Measurements from ENCODE around the gene EFCAB8. TPM values are rescaled to one million over a fixed set of nuclear protein-coding genes. Genes with fewer than 3 reads are reported as not detected.

The EFCAB8 gene
- total RNA-seq, 4 donors from 2014 or later = 1.4 to 1.5 TPM; not detected in 2

GRCh38 chr20:32977281-32978008, 118.7 kb downstream of the EFCAB8 start:
- Histone ChIP-seq H3K4me1 (no peaks in the 10 kb centered on the region), H3K4me3 (no peak overlapping the region), H3K9me3 (no peaks in the 10 kb centered on the region), H3K36me3 (no peaks in the 10 kb centered on the region), H3K27me3 (no peaks in the 10 kb centered on the region), H3K27ac (no peak overlapping the region)
- intact Hi-C loops (cut with DNase I; ENCODE audit: low total_unique reads) = no loop called here
- no peak for TF ChIP-seq CTCF (IDR thresholded peaks at IDR 0.05)
- TF ChIP-seq POLR2A (IDR thresholded peaks at IDR 0.05) = no peak
- DNase-seq = no peak

- Histone ChIP-seq H3K9me3 (no peaks in the 10 kb centered on the region), H3K27ac (no peak overlapping the region), H3K4me3 (no peak overlapping the region), H3K27me3 (no peaks in the 10 kb centered on the region), H3K4me1 (no peaks in the 10 kb centered on the region), H3K36me3 (no peaks in the 10 kb centered on the region)
- no peak for TF ChIP-seq CTCF (IDR thresholded peaks at IDR 0.05)
- TF ChIP-seq POLR2A (IDR thresholded peaks at IDR 0.05) = no peak
- intact Hi-C loops (cut with DNase I; ENCODE audit: low total_unique reads) = no loop called here
- DNase-seq = no peak
These were observed 119.2 kb downstream of the EFCAB8 start for GRCh38 chr20:32978009-32978335.

- no peaks in the 10 kb centered on the region for H3K4me1 ChIP-seq
- no peak for DNase-seq
- no peak overlapping the region for H3K4me3 ChIP-seq
- TF ChIP-seq POLR2A (IDR thresholded peaks at IDR 0.05) (no peak), CTCF (IDR thresholded peaks at IDR 0.05) (no peak)
- intact Hi-C loops (cut with DNase I; ENCODE audit: low total_unique reads) = no loop called here
- no peaks in the 10 kb centered on the region for H3K36me3 ChIP-seq
- H3K27me3 ChIP-seq = no peaks in the 10 kb centered on the region
- H3K9me3 ChIP-seq = no peaks in the 10 kb centered on the region
- H3K27ac ChIP-seq = no peak overlapping the region
These were observed 120.7 kb downstream of the EFCAB8 start for GRCh38 chr20:32979201-32979998.

- no peak overlapping the region for H3K27ac ChIP-seq
- H3K4me3 ChIP-seq = no peak overlapping the region
- no peaks in the 10 kb centered on the region for H3K9me3 ChIP-seq
- DNase-seq = no peak
- intact Hi-C loops (cut with DNase I; ENCODE audit: low total_unique reads) = no loop called here
- no peaks in the 10 kb centered on the region for H3K27me3 ChIP-seq
- H3K36me3 ChIP-seq = no peaks in the 10 kb centered on the region
- H3K4me1 ChIP-seq = no peaks in the 10 kb centered on the region
- TF ChIP-seq CTCF (IDR thresholded peaks at IDR 0.05) (no peak), POLR2A (IDR thresholded peaks at IDR 0.05) (no peak)
These were observed 121.6 kb downstream of the EFCAB8 start for GRCh38 chr20:32980131-32980941.

All from uterus (tissue), 4 donors.